GM04504 (cell line): ENCODE measurements around the gene CALML5.

ENCODE experiments used
- DNase-seq: peaks from one replicate; pipeline ENCODE4 v3.0.0-alpha.2; 2012; ENCODE audit warnings: low read depth

The CALML5 gene

GRCh38 chr10:5500910-5501309, 1.5 kb upstream of the CALML5 start:
- no peak for DNase-seq

DNA sequence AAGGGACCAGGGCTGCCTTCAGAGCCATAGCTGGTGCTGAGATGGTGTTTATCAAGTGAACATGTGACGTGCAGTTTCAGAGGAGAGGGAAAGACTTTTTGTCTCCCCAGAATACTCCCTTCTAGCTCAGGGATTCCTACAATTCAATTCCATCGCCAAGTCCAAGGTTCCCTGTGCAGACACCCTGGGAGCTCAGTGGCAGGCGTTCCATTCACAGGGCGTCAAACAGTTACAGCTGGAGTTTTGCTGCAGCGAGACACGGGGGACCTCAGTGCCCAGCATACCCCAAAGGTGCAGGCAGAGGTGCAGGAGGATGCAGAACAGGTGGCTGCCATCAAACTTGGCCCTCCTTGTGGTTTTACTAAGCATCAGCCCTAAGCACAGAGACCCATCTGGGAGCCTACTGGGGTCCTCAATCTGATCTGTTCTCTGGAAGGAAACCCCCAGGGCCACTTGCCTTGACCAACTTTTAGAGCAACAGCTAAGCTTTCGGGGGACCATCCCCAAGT, 846 bp upstream of the CALML5 start:
- DNase-seq = no peak

DNA sequence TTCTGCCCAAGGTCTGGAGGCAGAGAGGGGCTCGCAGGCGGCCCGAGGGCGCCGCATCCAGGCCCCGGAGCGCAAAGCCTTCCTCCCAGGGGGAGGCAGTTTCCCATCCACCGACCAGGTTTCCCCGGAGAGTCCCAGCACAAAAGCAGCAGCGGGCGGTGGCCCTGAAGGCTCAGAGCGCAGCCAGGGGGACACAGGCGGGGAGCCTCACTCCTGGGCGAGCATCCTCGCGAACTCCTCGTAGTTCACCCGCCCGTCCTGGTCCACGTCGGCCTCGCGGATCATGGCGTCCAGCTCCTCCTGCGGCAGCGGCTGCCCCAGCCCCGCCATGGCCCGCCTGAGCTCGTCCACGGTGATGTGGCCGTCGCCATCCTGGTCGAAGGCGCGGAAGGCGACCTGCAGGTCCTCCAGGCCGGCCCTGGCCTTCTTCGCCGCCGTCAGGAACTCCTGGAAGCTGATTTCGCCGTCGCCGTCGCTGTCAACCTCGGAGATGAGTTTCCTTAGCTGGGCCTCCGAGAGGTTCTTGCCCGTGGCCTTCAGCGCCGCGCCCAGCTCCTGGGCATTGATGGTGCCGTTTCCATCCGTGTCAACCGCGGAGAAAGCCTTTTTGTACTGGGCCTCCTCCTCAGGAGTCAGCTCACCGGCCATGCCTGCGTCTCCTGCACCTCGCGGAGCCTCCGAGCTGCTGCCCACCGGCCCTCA, 428 bp downstream of the CALML5 start:
- DNase-seq = no peak

DNA sequence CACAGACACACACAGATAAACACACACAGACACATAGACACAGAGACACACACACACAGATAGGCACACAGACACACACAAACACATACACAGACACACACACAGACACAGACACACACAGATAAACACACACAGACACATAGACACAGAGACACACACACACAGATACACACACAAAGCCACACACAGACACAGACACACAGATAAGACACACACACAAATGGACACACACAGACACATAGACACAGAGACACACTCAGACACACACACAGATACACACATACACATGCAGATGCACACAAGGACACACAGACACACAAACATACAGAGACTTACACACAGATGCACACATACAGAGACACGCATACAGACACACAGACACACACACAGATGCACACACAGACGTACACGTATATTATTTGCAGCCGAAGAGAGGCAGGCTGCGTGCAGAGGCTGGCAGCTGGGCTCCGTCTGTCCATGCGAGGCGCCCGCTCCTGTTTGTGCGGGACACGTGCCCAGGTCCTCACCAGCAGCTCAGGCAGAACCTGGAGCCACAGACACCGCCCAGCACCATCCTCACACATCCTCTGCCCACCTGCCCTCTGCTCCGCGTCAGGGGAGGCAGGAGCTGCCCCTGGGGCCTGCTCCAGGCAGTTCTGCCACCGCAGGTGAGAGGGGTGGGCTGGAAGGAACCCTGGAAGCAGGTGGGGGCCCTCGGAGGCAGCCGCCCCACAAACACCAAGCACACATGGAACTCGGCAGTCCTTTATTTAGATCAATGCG, 1.2 kb downstream of the CALML5 start:
- no peak for DNase-seq

DNA sequence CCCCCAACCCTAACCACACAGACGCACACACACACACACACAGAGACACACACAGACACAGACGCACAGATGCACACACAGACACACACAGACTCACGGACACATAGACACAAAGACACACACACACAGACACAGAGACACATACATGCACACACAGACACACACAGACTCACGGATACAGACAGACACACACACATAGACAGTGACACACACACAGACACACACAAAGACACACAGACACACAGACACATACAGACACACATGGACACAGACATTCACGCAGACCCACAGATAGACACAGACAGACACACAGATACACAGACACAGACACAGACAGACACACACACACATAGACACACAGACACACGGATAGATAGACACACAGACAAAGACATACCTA, 2.1 kb downstream of the CALML5 start:
- DNase-seq = no peak

- DNase-seq = no peak
Observed at GRCh38 chr10:5496261-5497250, 2.8 kb downstream of the CALML5 start.

- DNase-seq = no peak
Observed at GRCh38 chr10:5494611-5495010, 4.8 kb downstream of the CALML5 start.

DNA sequence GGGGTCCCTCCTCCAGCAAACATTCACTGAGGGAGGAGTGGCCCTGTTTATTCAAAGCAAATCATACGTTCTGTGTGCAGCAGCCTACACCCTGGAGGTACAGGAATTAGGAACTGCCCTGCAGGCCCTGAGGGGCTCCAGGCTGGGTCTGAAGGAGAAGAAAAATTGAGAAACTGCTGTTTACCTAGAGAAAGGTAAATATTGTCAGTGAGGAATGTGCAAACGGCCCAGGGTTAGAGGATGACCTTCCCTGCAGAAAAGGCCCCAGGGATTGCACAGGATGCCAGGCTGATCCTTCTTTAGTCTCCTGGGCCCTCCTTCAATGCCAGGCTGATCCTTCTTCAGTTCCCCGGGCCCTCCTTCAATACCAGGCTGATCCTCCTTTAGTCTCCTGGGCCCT, 5.7 kb downstream of the CALML5 start:
- DNase-seq = no peak

DNA sequence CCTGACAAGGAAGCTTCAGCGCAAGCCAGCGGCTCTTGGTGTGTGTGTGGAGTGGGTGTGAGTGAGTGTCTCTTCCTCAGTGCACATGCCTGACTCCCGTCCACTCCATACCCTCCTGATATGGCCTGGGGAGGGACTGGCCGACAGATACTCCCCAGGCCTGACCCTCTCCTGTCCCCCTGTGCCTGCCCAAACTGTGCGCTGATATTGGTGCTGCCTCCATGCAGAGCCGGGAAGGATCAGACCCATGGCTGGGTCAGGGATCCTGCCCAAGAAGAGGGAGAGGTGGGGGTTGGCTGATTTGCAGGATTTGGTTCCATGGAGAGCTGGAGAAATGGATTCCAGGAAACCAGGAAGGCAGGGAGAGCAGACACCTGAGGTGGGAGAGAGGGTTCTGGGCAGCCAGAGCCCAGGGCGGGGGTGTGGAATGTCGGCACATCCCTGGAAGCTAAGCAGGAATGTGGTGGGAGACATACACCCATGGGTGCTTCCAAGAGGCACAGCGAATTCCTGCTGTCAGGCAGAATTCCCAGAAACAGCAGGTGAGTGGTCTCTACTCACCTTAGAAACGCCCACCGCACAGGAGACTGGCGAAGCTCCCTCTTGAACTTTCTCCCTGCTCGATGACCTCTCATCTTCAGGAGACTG, 6.3 kb downstream of the CALML5 start:
- no peak for DNase-seq

GRCh38 chr10:5492322-5492855, 7.0 kb downstream of the CALML5 start:
- DNase-seq = no peak

- DNase-seq = no peak
Observed at GRCh38 chr10:5491477-5491876, 7.9 kb downstream of the CALML5 start.

- no peak for DNase-seq
Observed at GRCh38 chr10:5490698-5491464, 8.5 kb downstream of the CALML5 start.

DNA sequence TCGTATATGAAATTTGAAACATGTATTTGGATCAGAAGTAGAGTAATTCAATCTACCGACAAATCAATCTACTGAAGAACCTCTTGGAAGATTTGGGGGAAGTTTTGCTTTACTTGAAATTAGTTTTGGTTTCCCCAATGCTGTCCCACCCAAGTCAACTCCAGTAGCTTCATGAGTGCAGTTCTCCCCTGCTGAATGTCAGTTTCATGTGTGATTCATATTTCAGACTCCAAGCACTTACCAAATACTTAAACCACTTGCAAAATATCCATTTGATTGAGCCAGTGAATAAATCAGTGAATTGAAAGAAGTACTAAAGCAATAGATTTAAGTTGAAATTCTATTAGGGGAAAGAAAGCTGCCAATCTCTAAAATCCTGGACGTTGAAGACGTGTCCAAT, 9.3 kb downstream of the CALML5 start:
- DNase-seq = no peak

DNA sequence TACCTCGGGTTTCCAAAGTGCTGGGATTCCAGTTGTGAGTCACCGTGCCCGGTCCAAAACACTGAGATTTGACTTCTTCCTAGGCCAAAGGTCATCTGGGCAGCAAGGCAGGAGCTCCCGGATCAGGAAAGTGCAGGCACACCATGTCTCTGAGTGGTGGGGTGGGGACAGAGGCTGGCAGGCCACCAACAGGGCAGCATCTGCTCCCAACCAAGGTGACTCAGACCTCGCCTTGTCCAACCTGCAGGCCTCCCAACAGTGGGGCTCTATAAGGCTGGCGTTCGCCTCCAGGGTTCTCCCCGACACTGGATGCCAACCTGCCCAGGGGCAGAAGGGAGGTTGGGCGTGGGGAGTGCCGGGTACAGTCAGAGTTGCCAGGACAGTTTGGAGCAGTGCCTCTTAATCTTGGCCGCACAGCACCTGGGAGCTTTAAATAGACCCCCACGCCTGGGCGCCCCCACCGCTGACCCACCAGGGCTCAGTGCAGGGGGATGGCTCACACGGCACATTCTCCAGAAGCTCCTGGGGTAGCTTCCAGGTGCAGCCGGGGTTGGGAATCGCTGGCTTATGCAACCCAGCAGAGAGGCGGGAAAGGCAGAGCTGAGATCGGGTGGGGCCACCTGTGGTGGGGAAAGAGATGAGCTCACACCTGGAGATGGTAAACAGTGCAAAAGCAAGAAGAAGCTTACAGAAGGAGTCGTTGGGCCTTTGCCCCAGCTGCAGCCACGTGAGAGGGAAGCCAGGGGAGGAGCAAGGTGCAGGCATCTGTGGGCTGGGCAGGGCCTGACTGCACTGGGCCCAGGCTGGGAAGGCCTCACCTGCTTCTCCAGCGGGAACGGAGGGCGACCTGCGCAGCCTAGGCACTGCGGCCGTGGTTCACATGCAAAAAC, 10.9 kb downstream of the CALML5 start:
- no peak for DNase-seq

DNA sequence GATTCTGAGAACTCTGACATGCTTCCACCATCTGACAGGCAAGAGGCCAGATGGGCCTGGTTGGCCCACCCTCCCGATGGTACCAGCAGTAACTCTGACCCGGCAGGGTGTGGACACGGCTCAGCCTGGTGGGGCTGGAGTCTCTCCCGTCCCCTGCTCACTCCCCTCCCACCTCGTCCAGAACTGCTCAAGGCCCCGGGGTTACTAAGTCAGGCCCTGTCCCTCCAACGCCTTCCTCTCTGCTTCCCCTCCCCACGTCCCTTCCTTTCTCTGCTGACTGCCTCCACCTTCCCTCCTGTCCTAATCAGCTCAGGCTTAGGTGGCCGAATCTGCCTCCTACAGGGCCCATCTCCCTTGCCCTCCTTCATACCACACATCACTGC, 12.5 kb downstream of the CALML5 start:
- DNase-seq = no peak

DNA sequence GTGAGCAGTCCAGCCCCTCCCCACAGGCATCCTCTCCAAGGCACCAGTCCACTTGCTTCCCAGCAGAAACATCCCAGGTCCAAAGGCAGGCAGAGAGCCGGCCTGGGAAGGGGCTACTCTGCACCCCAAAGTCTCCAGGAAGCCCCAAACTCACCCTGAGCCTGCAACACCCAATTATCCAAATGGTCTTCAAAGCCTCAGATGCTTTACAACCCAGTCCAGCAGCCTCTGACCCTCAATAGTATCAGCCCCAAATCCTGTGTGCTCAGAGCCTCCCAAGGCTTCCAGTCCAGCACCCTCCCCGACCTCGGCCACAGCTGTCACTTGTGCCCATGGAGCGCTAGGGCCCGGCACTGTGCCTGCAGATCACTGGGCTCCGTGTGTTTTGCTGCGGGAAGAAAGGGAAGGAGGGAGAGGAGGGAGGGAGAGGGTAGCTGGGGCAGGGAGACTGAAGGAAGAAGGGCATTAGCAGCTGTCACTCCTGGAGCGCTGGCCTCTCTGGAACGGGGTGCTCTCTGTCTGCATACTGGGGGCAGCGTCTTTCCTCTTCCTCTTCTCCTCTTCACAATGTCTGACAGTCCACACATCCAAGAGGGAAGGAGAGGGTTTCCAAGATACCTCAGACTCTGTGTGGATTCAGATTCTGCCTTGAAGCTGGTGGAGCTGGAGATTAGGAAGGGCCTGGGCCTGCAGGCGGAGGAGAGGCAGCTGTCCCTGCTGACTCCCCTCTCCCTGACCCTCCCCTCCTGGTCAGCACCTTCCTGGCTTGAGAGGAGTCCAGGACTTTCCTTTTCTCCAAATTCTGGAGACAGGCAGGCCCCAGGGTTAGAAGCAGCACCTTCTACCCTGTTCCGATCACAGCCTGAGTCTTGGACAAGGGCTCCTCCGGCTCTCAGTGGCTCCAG, 13.2 kb downstream of the CALML5 start:
- no peak for DNase-seq

DNA sequence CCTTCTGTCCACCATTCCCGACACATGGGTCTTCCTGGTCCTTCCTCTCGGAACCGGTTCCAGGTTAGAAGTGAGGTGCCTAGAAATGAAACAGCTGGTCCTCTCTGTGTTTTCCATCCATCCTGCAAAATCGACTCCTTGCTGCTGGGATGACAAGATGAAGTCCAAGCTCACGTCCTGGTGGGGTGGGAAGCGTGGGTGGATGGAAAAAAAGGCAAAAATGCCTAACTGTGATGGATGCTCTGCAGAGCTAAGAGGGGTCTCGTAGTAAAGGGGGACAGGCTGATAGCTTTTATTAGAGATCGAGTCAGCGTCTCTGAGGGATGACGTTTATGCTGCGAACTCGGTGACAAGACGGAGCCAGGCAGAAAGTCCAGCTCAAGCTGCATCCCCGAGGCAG, 14.1 kb downstream of the CALML5 start:
- no peak for DNase-seq

GRCh38 chr10:5484205-5484604, 15.2 kb downstream of the CALML5 start:
- DNase-seq = no peak

GRCh38 chr10:5482016-5482415, 17.4 kb downstream of the CALML5 start:
- no peak for DNase-seq
